ENCODE measurements around the gene ADCK2.

DNA sequence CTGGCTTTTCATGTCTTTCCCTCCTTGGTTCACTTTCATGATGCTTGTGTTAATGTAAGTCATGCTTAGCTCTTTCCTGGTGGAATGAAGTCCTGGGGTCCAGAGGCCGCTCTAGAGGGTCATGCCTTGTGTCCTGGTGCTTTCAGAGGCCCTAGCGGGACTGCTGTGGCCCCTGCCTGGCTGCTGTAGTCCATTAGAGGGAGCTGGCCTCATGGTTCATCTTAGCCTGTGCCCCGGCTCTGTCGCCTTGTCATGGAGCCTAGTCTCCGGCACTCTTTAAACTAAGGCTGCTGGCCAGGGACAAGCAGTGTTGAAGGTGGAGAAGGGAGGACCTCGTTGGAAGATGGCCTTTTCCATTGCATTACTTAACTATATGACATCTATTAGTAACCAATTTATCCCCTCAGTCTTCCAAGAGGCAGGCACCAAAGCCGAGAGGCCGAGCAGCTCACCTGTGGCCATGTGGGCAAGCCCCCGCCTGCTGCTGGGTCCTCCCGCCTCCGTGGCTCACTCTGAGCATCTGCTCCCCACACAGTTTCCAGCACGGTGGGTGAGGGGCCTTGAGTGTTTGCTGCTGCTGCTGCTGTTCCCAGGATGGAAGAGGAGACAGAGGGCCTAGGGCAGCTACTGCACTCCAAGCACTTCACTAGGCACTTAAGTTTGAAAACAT, 18.8 kb downstream of the ADCK2 start:
- TF ChIP-seq, protein P1, sequence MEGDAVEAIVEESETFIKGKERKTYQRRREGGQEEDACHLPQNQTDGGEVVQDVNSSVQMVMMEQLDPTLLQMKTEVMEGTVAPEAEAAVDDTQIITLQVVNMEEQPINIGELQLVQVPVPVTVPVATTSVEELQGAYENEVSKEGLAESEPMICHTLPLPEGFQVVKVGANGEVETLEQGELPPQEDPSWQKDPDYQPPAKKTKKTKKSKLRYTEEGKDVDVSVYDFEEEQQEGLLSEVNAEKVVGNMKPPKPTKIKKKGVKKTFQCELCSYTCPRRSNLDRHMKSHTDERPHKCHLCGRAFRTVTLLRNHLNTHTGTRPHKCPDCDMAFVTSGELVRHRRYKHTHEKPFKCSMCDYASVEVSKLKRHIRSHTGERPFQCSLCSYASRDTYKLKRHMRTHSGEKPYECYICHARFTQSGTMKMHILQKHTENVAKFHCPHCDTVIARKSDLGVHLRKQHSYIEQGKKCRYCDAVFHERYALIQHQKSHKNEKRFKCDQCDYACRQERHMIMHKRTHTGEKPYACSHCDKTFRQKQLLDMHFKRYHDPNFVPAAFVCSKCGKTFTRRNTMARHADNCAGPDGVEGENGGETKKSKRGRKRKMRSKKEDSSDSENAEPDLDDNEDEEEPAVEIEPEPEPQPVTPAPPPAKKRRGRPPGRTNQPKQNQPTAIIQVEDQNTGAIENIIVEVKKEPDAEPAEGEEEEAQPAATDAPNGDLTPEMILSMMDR (optimal IDR thresholded peaks at IDR 0.05 in 1 of 3, IDR thresholded peaks at IDR 0.05 in 1 of 3, conservative IDR thresholded peaks at IDR 0.05 in 1 of 3; ENCODE audit: extremely low read depth in 1 of 3, insufficient read depth in 2 of 3, low read length in 3 of 3) = no peak
- TF ChIP-seq EZH2 (IDR thresholded peaks at IDR 0.05; ENCODE audit: low read length) = no peak

All from keratinocyte (primary cell).